GM21515 (cell line): ENCODE data around the gene CCDC201.

Experiments
- ATAC-seq: cut with Tn5 transposase; IDR thresholded peaks from one replicate; pipeline ENCODE4 v1.9.1; 2021; ENCODE audit not compliant: unreplicated experiment

CCDC201 gene

GRCh38 chr7:45873035-45873354 is at the start of gene CCDC201:
TSS of gene CCDC201 (minus strand) at chr7:45873082. CDS start at chr7:45873007, 75 bp downstream.
- no peak for ATAC-seq

GRCh38 chr7:45921699-45922519 is 49.0 kb upstream of the CCDC201 start:
- ATAC-seq, result no peak

- no peak for ATAC-seq
Measured at GRCh38 chr7:45921381-45921698, 48.5 kb upstream of the CCDC201 start.

GRCh38 chr7:45920502-45921380 is 47.9 kb upstream of the CCDC201 start, which contains the start of gene IGFBP3:
TSS of gene IGFBP3 (minus strand) at chr7:45921272. CDS start at chr7:45921140, 132 bp downstream.
- no peak for ATAC-seq

- ATAC-seq, result no peak
Measured at GRCh38 chr7:45919993-45920459, 47.1 kb upstream of the CCDC201 start.

- no peak for ATAC-seq
Measured at GRCh38 chr7:45919231-45919784, 46.4 kb upstream of the CCDC201 start.

- ATAC-seq, result no peak
Measured at GRCh38 chr7:45918556-45918955, 45.7 kb upstream of the CCDC201 start.

GRCh38 chr7:45917658-45918057 is 44.8 kb upstream of the CCDC201 start:
- ATAC-seq, result peak; percentile 68

- ATAC-seq, result no peak
Measured at GRCh38 chr7:45917064-45917463, 44.2 kb upstream of the CCDC201 start.

GRCh38 chr7:45915606-45916005 is 42.7 kb upstream of the CCDC201 start:
- ATAC-seq, result no peak

- ATAC-seq, result no peak
Measured at GRCh38 chr7:45914911-45915310, 42.0 kb upstream of the CCDC201 start.

- no peak for ATAC-seq
Measured at GRCh38 chr7:45912972-45913371, 40.1 kb upstream of the CCDC201 start.

GRCh38 chr7:45911311-45911710 is 38.4 kb upstream of the CCDC201 start:
- no peak for ATAC-seq

GRCh38 chr7:45910855-45911254 is 38.0 kb upstream of the CCDC201 start:
- no peak for ATAC-seq

GRCh38 chr7:45909561-45909960 is 36.7 kb upstream of the CCDC201 start:
- ATAC-seq, result no peak

- no peak for ATAC-seq
Measured at GRCh38 chr7:45902820-45903219, 29.9 kb upstream of the CCDC201 start.

- no peak for ATAC-seq
Measured at GRCh38 chr7:45901566-45901965, 28.7 kb upstream of the CCDC201 start.

GRCh38 chr7:45898222-45898621 is 25.3 kb upstream of the CCDC201 start:
- no peak for ATAC-seq

GRCh38 chr7:45897042-45897690 is 24.3 kb upstream of the CCDC201 start:
- ATAC-seq, result no peak

- ATAC-seq, result no peak
Measured at GRCh38 chr7:45894665-45895062, 21.8 kb upstream of the CCDC201 start.

- no peak for ATAC-seq
Measured at GRCh38 chr7:45893996-45894664, 21.2 kb upstream of the CCDC201 start.
